IMR-90 (cell line): ENCODE data around the gene NCR1. TPM values are rescaled to one million over a fixed set of nuclear protein-coding genes. Genes with fewer than 3 reads are reported as not detected.

ENCODE experiments used
- ATAC-seq: fragments of 200-7000 bp; cut with Tn5 transposase; 2 replicates; pipeline ENCODE4 v1.9.1; 2020; ENCODE audit warnings: low read depth, mild to moderate bottlenecking, moderate library complexity
- BruUV-seq: library from RNA; stranded (reverse); fragments of 400-500 nt; replicated peaks from 2 replicates; lab custom pipeline; 2021; lab: Mats Ljungman, UMichigan
- CTCF ChIA-PET: fragments of 300-600 bp; formaldehyde crosslinking; extraction: SDS; loops from one replicate; lab custom pipeline; 2021; ENCODE audit warnings: antibody characterized with exemption; lab: Yijun Ruan, JAX
- POLR2A ChIA-PET: fragments of 300-600 bp; sonication (Branson Sonifier 250); formaldehyde crosslinking; loops from one replicate; lab custom pipeline; 2022; ENCODE audit warnings: antibody characterized with exemption; ENCODE audit not compliant: unreplicated experiment; lab: Charles Lee
- DNase-seq: peaks from one replicate; pipeline ENCODE4 v3.0.0; 2013
- H2AFZ ChIP-seq: replicated peaks from 2 replicates; pipeline ENCODE3; 2013; ENCODE audit warnings: low read length, mild to moderate bottlenecking; ENCODE audit not compliant: poor library complexity
- H2AK5ac ChIP-seq: 2 replicates; pipeline ENCODE4 v1.6.1; 2013; ENCODE audit warnings: low read depth, low read length, inconsistent platforms
- H2AK9ac ChIP-seq: replicated peaks from 2 replicates; pipeline ENCODE3; 2013; ENCODE audit warnings: mild to moderate bottlenecking, low read depth, low read length, moderate library complexity; ENCODE audit not compliant: poor library complexity
- H2BK120ac ChIP-seq: 2 replicates; pipeline ENCODE4 v1.6.1; 2013; ENCODE audit warnings: low read depth, low read length, inconsistent platforms
- H2BK15ac ChIP-seq: 3 replicates; pipeline ENCODE4 v1.6.1; 2013; ENCODE audit warnings: low read depth, low read length, inconsistent platforms
- H2BK20ac ChIP-seq: 2 replicates; pipeline ENCODE4 v1.6.1; 2013; ENCODE audit warnings: low read depth, mild to moderate bottlenecking, inconsistent platforms, low read length, moderate library complexity
- H2BK5ac ChIP-seq: 2 replicates; pipeline ENCODE4 v1.6.1; 2013; ENCODE audit warnings: mild to moderate bottlenecking, low read depth, low read length, inconsistent platforms; ENCODE audit not compliant: poor library complexity, severe bottlenecking
- H3K14ac ChIP-seq: replicated peaks from 2 replicates; pipeline ENCODE4 v1.6.1; 2013; ENCODE audit warnings: low read depth, low read length, inconsistent platforms
- H3K18ac ChIP-seq: 2 replicates; pipeline ENCODE4 v1.6.1; 2013; ENCODE audit warnings: low read depth, low read length, control low read depth
- H3K23ac ChIP-seq: 2 replicates; pipeline ENCODE4 v1.6.1; 2013; ENCODE audit warnings: low read depth, low read length, inconsistent platforms
- H3K27ac ChIP-seq: 2 replicates; pipeline ENCODE4 v1.5.1; 2013; ENCODE audit warnings: mild to moderate bottlenecking, control low read depth, low read length; ENCODE audit not compliant: insufficient read depth
- H3K27me3 ChIP-seq: 2 replicates; pipeline ENCODE4 v1.6.1; 2013; ENCODE audit warnings: low read length; ENCODE audit not compliant: control insufficient read depth, insufficient read depth
- H3K36me3 ChIP-seq: 2 replicates; pipeline ENCODE4 v1.6.1; 2013; ENCODE audit warnings: low read length, mixed read lengths; ENCODE audit not compliant: control insufficient read depth, insufficient read depth
- H3K4ac ChIP-seq: 2 replicates; pipeline ENCODE4 v1.6.1; 2013; ENCODE audit warnings: low read depth, low read length, inconsistent platforms
- H3K4me1 ChIP-seq: 2 replicates; pipeline ENCODE4 v1.6.1; 2013; ENCODE audit warnings: low read length, mixed read lengths; ENCODE audit not compliant: control insufficient read depth, insufficient read depth
- H3K4me2 ChIP-seq: 2 replicates; pipeline ENCODE4 v1.6.1; 2013; ENCODE audit warnings: low read depth, mild to moderate bottlenecking, control low read depth, low read length, moderate library complexity
- H3K4me3 ChIP-seq: 2 replicates; pipeline ENCODE4 v1.5.1; 2013; ENCODE audit warnings: low read depth, mild to moderate bottlenecking, control low read depth, low read length, moderate library complexity; ENCODE audit not compliant: insufficient read depth
- H3K56ac ChIP-seq: 2 replicates; pipeline ENCODE4 v1.6.1; 2013; ENCODE audit warnings: low read length, inconsistent platforms; ENCODE audit not compliant: insufficient read depth; ENCODE audit errors: extremely low read depth
- H3K79me1 ChIP-seq, 2 experiments: 2 replicates each; pipeline ENCODE4 v1.6.1; 2013; ENCODE audit warnings: low read length in 2 of 2, inconsistent platforms in 1 of 2, low read depth in 1 of 2
- H3K9ac ChIP-seq: 2 replicates; pipeline ENCODE4 v1.6.1; 2013; ENCODE audit warnings: low read depth, low read length, control low read depth
- H3K9me1 ChIP-seq: 2 replicates; pipeline ENCODE4 v1.6.1; 2013; ENCODE audit warnings: low read length, inconsistent platforms; ENCODE audit not compliant: insufficient read depth
- H3K9me3 ChIP-seq: 2 replicates; pipeline ENCODE4 v1.6.1; 2013; ENCODE audit warnings: low read length; ENCODE audit not compliant: control insufficient read depth, insufficient read depth
- H4K20me1 ChIP-seq: 2 replicates; pipeline ENCODE4 v1.6.1; 2013; ENCODE audit warnings: low read length, inconsistent platforms; ENCODE audit not compliant: insufficient read depth
- H4K5ac ChIP-seq: 2 replicates; pipeline ENCODE4 v1.6.1; 2013; ENCODE audit warnings: mild to moderate bottlenecking, low read depth, low read length, control low read depth
- H4K8ac ChIP-seq, 2 experiments: 2 replicates each; pipeline ENCODE4 v1.6.1; 2013; ENCODE audit warnings: low read depth in 2 of 2, low read length in 2 of 2, control low read depth in 1 of 2, inconsistent platforms in 1 of 2
- H4K91ac ChIP-seq: 2 replicates; pipeline ENCODE4 v1.6.1; 2013; ENCODE audit warnings: low read depth, low read length, inconsistent platforms; ENCODE audit not compliant: insufficient read depth
- CHD1 ChIP-seq: IDR thresholded peaks from 2 replicates; pipeline ENCODE4 v1.6.1; 2012; ENCODE audit warnings: low read depth, low read length, improper control_type of control experiment
- MXI1 ChIP-seq: IDR thresholded peaks from 2 replicates; pipeline ENCODE4 v1.6.1; 2012; ENCODE audit warnings: low read depth, mild to moderate bottlenecking, low read length, moderate library complexity, borderline replicate concordance
- WGBS, 2 experiments: methylation state at CpG; one replicate each; pipeline versions ENCODE4 v1.1.5 to v1.1.7; 2013; ENCODE audit warnings: missing lambda C conversion rate in 2 of 2; ENCODE audit not compliant: insufficient read length in 1 of 2; ENCODE audit errors: extremely low coverage in 2 of 2; 5-methylcytosine and 5-hydroxymethylcytosine counted together
- dilution Hi-C: fragments of 300-500 bp; cut with HindIII; formaldehyde crosslinking; loops from one replicate; pipeline ENCODE4 v1.14.3; 2018; ENCODE audit warnings: low sequenced_read_pairs; ENCODE audit not compliant: unreplicated experiment
- in situ Hi-C: fragments of 300-500 bp; cut with MboI; formaldehyde crosslinking; loops from 3 replicates; pipeline ENCODE4 v1.14.3; 2019; ENCODE audit warnings: low sequenced_read_pairs, inconsistent platforms, mixed read lengths
- intact Hi-C: fragments of 100-400 bp; cut with micrococcal nuclease; formaldehyde crosslinking; loops from 2 replicates; pipeline ENCODE4 v1.10.0; 2022
- polyA plus RNA-seq, 3 experiments: library from polyadenylated mRNA; depleted of rRNA; stranded (reverse); fragments of >200 nt; gene quantifications; 2 replicates each; pipeline ENCODE4 v1.2.3, GENCODE V29; 2012; ENCODE audit warnings: low replicate concordance in 1 of 3
- total RNA-seq: library from RNA; depleted of rRNA; stranded (reverse); fragments of >200 nt; gene quantifications from 2 replicates; pipeline ENCODE4 v1.2.3, GENCODE V29; 2012

NCR1 gene
- total and polyA plus RNA-seq, 2 of the 4 experiments (the other 2 are of a cell fraction): not detected

- BruUV-seq: no TSS peak
Measured at GRCh38 chr19:54902061-54902460, 3.9 kb upstream of the NCR1 start.

More at GRCh38 chr19:54902061-54902460, 3.9 kb upstream of the NCR1 start:
- no peaks in the 10 kb centered on the region for H3K9me1 ChIP-seq
- H3K56ac ChIP-seq: no peak overlapping the region
- H2BK20ac ChIP-seq: no peak overlapping the region
- peaks cover 17% of the 10 kb centered on the region for H3K9me3 ChIP-seq
- no peak overlapping the region for H3K18ac ChIP-seq
- H3K4me3 ChIP-seq: no peak overlapping the region
- TF ChIP-seq CHD1 (no peak), MXI1 (no peak)
- WGBS, 2 experiments: no CpG with 5 or more reads among the region's 3 CpGs
- no peaks in the 10 kb centered on the region for H3K36me3 ChIP-seq
- H2BK15ac ChIP-seq: no peak overlapping the region
- H4K91ac ChIP-seq: no peak overlapping the region
- ChIA-PET CTCF (no interaction called here), POLR2A (no interaction called here)
- no peaks in the 10 kb centered on the region for H3K79me1 ChIP-seq
- H4K5ac ChIP-seq: no peak overlapping the region
- H3K27me3 ChIP-seq: no peaks in the 10 kb centered on the region
- H3K4me1 ChIP-seq: no peaks in the 10 kb centered on the region
- no peak overlapping the region for H3K4me2 ChIP-seq
- H2AFZ ChIP-seq: no peak overlapping the region
- H3K9ac ChIP-seq: no peak overlapping the region
- intact Hi-C loops (no loop called here), in situ Hi-C loops (no loop called here), dilution Hi-C loops (no loop called here)
- no peak for ATAC-seq
- H3K4ac ChIP-seq: no peak overlapping the region
- H3K14ac ChIP-seq: no peak overlapping the region
- no peak overlapping the region for H2BK5ac ChIP-seq
- DNase-seq: no peak
- H4K20me1 ChIP-seq: no peaks in the 10 kb centered on the region
- H2AK9ac ChIP-seq: no peak overlapping the region
- H2AK5ac ChIP-seq: no peak overlapping the region
- no peak overlapping the region for H3K23ac ChIP-seq
- H3K27ac ChIP-seq: no peak overlapping the region
- H4K8ac ChIP-seq: no peak overlapping the region
- no peak overlapping the region for H2BK120ac ChIP-seq
